Hippocampal formation (tissue), 2 donors: ENCODE data around the gene CPLX3.

Experiments
- DNase-seq, 2 donors: peaks; one replicate each; lab custom pipeline; 2025; lab: John Stamatoyannopoulos, UW

CPLX3 gene

DNA sequence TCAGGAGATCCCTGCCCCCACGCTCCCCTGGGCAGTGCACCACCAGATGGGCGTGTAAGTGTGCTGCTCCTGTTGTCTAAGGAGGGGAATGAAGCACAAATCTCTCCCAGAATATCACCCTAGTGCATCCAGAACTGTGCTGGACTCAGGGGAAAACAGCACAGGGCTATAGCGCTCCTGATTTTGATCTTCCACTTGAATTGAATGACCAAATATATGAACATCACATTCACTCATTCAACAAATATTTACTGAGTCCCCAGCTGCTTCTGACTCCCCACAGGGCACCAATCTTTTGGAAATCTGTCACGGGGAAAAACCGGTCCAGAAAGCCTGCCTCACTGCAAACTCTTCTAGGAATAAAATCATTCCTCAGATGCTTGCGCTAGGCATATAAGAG lies 2.4 kb downstream of the CPLX3 start:
- DNase-seq, result no peak

DNA sequence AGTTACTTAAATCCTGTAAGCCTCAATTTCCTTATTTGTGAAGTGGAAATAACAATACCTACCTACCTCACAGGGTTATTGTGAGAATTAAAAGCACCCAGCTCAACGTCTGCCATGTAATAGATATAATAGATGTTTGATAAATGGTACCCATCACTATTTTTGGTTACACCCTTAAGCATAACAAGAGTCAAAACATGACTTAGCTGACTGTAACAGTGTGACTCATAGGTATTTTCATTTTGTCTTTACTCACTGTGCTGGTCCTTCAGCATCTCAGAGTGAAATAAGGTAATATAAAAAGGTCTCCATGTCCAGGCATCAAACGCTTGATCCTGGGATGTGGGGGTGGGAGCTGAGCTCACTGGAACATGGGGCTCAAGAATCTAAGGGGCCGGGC lies 3.1 kb downstream of the CPLX3 start:
- DNase-seq, result no peak

DNA sequence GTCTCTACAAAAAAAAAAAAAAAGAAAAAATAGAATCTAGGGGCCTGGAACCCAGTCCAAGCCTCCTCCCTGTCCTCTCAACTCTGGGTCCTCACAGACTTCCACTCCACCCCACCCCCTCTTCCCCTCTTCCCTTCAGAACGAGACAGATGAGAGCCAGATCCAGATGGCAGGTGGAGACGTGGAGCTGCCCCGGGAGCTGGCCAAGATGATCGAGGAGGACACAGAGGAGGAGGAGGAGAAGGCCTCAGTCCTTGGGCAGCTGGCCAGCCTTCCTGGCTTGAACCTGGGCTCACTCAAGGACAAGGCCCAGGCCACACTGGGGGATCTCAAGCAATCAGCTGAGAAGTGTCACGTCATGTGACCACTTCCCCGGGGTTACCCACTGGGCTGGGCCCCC lies 3.6 kb downstream of the CPLX3 start:
- no peak for DNase-seq

- peak; percentile 56 to 79 for DNase-seq
Measured at GRCh38 chr15:74830868-74831267, 4.4 kb downstream of the CPLX3 start.

DNA sequence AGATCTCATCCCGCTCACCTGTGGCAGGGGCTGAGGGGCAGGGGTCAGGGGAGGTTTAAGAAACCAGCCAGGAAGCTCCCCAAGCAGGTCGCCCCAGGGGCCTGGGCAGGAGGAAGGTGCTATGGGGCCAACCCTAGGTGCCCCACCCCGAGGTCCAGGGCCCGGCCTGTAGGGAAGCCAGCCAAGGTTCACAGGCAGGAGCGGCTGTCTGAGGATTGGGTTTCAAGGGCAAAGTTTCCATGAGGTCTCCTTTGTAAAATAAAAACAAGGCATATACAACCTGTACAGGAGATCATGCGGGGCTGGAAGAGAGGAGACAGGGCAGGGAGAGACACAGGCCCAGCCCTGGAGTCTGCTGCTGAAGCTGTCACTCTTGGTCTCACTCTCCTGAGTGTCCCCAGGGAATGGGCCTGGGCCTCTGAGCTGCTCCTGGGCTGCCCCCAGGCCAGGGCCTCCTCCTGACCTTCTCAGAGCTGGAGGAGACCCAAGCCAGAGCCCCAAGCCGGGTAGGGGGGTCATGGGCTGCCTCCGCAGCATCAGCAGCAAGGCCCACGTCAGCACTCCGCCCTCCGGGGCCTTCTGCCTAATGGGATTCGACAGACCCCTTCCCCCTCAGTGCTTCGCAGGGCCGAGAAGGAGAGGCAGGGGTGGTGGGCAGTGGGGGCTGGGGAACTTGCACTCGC lies 5.5 kb downstream of the CPLX3 start:
- DNase-seq, result no peak

DNA sequence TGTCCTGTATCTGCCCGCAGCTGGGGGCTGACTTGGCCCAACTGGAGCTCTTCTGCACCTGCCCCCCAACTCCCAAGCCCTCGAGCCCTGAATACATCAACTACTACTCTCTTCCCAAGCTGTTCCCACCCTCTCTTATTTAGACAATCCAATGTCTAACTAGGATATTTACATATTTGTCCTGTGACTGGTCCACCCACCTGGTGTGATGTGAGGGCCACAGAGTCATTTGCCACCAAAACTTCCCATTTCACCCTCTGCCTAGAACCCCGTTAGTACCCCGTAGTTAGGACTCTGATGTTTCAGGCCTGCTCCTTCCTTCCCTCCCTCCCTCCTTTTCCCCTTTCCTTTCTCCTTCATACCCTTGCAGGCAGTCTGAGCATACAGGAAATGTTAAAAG lies 6.4 kb downstream of the CPLX3 start:
- DNase-seq, result no peak

DNA sequence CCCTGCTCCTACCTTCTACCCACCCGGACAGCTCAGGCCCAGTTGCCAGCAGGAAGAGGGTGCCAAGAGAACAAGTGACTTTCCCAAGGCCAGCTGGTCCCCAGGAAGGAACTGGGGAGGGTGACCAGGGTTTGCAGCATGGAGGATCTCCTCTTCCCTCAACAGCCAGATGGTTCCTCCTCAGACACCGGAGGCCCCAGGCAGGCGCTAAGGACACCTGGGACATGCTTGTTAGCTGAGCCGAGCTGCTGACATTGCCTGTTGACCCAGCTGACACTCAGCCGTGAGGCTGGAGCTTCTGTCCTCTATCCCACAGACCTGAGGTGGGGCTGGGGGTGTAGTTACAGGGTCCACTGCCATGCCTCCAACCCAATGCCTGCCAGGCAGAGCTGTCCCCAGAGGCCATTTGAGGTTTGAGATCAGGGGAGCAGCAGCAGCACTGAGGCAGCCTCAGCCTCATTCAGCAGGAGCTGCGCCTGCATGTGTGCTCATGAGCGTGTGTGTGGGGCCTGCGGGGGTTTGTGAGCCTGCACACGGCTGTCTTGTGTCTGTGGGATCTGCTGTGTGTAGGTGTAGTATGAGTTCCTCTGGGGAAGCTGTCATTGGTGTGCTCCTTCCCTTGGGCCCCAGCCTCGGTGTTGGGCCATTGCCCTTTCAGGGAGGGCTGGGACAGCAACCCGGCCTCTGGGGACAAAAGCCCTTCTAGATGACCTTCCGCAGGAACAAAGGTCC lies 7.1 kb downstream of the CPLX3 start:
- DNase-seq, result no peak

GRCh38 chr15:74835312-74835823 lies 8.9 kb downstream of the CPLX3 start:
- DNase-seq, result peak in 1 of 2 donors; percentile 35

GRCh38 chr15:74836846-74837245 lies 10.4 kb downstream of the CPLX3 start:
- no peak for DNase-seq

DNA sequence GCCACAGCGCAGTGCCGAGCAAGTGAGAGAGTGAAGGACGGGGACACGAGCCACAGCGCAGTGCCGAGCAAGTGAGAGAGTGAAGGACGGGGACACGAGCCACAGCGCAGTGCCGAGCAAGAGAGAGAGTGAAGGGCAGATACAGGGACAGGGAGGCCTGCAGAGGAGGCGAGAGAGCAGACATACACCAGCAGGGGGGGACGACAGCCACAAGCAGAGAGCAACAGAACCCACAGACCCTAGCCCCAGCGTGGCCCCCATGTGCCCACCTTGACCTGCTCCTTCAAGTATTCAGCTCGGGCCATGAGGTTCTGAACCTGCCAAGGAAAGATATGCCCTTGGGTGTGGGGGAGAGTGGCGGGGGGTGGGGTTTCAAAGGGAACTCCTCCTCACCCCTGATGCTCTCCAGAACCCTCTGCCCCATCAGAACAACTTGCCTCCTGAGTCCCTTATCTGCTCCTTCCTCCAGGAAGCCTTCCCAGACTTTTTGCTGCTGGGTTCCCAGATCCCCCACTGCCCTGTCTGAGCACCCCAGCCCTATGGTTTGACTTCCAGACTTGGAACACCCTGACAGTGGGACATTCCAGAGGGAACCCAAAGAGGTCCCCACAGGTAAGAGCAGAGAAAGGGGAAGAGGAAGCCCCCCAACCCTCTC lies 11.2 kb downstream of the CPLX3 start:
- DNase-seq, result no peak

DNA sequence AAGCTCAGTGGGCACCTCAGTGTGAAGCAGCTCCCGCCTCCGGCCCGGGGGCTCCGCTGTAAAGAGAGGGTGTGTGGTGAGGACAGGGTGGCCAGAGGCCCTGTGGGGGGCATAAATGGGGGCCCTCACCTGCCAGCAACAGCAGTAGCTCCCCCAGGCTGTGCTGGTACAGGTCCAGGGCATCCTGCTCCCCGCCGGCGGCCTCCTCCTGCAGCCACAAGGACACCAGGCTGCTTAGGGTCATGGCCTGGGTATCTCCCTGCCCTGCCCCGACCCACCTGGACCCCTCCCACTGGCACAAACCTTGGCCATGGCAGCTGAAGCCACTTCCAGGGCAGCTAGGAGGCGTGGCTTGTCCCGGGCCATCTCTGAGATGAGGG lies 11.7 kb downstream of the CPLX3 start:
- no peak for DNase-seq

DNA sequence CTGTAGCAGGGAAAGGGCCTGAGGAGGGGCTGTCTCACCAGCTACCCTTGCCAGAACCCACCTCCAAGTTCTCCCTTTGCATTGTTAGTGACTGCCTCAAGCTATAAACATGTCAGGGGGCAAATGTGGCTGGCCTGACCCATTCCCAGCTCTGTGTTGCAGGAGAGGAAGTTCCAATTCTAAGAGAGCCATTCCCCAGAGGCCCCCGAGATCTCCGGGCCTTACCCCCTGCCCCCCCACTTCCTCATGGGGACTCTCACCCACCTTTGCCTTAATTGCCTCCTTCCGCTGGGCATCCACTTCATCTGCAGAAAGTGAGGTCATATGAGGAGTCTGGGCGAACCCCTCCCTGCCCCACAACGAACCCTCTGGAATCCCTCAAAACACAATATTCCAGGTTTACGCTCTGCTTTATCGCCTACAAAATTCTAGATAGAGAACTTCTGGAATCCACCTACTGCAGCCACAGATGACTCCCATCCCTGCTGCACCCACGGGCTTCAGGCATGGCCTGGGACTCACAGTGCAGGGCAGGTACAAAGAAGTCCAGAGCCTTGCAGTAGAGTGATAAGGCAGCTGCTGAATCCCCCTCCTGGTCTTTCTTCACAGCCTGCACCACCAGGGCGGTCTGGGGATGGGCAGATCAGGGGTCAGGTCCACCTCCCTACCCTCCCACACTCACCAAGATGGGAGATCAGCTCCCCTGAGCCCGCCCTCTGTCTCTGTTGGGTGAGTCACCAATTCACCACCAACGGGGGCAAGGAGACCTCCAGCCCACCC lies 12.5 kb downstream of the CPLX3 start:
- no peak for DNase-seq

GRCh38 chr15:74839526-74840395 lies 13.3 kb downstream of the CPLX3 start:
- DNase-seq, result no peak

DNA sequence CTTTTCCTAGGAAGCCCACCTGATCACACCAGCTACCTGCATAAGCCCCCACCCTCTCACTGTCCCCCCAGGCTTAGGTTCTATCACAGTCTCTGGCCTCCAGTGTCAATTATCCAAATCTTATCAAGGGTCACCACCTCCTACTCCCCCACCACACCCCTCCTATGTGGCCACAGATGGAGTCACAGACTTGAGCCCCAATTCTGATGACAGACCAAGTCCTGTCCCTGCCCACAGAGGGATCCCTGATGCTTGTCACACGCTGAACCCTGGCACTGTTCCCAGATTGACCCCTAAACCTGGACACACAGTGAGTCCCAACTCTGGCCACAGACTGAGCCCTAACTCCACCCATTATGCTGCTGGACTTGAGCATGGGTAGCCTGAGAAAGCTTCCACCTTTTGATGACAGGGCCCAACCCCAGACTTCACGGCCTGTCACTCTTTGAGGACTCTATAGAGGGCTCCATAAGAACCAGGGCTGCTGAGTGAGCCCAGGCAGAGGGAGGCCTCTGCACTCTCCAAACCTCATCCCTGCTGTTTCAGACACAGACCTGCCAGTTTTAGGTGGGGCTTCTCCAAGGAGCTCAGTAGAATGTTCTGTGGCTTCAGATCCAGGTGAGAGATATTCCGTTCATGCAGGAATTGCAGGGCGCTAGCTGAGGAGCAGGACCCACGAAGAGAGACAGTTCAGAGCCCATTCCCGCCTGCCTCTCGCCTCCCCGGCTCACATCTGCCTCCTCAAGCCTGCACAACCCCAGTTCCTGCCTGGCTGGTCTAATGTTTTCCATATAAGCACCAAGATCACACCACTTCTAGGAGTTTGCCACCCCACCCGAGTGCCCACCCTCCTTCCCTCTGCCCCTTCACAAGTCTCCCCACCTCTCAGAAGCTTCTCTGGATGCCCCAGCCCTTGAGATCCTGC lies 14.7 kb downstream of the CPLX3 start:
- no peak for DNase-seq

- no peak for DNase-seq
Measured at GRCh38 chr15:74841891-74842373, 15.5 kb downstream of the CPLX3 start.

DNA sequence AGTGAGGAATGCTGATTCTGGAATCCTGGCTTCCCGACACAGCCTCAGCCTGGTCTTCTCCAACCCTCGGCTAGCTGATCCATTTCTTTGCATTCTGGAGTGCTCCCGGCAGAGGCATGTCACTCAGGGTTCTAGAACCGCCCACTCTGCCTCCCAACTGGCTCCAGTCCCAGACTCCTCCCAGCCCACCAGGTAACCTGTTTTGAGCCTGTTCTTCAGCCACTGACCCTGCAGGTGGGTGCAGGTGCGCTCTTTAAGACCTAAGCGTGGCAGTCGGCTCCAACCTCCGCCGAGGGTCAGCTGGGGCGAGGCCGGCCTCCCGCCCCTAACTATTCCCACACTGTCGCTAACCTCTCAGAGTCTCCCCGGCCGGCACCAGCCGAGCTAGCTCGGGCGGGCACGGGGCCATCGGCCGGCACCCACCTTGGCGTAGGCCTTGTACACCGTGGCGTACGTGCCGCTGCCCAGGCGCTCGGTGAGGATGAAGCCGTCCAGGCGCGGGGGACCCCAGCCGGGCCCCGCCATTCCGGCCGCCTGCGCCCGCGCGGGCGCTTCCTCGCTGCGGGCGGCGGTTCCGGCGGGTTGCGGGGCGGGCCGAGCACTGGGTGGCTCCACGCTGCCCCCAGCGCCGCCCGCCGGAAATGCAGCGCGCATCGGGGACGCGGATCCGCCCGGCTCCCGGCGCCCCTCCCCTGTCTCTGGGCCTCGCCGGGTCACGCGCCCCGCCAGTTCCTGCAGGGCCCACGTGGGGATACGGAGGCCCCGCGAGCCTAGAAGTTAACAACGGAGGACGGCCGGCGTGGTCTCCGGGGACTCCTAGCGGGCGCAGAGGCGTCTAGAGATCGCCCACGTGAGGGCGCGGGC lies 16.4 kb downstream of the CPLX3 start, which contains the start of gene ULK3:
Gene ULK3, minus strand, starts transcription at position 576 of the 864 bp plus-strand sequence. Its CDS starts 51 bp downstream, at position 525.
- peak; percentile 80 to 85 for DNase-seq

GRCh38 chr15:74843445-74843828 lies 17.0 kb downstream of the CPLX3 start:
- DNase-seq, result no peak

GRCh38 chr15:74843891-74844299 lies 17.5 kb downstream of the CPLX3 start:
- no peak for DNase-seq
